Endothelial cell of umbilical vein (primary cell): Measurements from ENCODE around the gene NCAPG2. TPM values are rescaled to one million over a fixed set of nuclear protein-coding genes. Genes with fewer than 3 reads are reported as not detected.

Source experiments
- BruUV-seq: library from RNA; stranded (reverse); fragments of 400-500 nt; replicated peaks from 2 replicates; lab custom pipeline; 2021; lab: Mats Ljungman, UMichigan
- CTCF ChIA-PET: fragments of 300-600, 350-600 bp; sonication (Branson Sonifier 250); formaldehyde crosslinking; loops from one replicate; lab custom pipeline; 2021; ENCODE audit warnings: antibody characterized with exemption, inconsistent platforms; lab: Charles Lee
- POLR2A ChIA-PET: fragments of 300-600, 350-600 bp; sonication (Branson Sonifier 250); formaldehyde crosslinking; loops from one replicate; lab custom pipeline; 2021; ENCODE audit warnings: antibody characterized with exemption, inconsistent platforms; lab: Charles Lee
- DNase-seq: peaks from one replicate; pipeline ENCODE4 v3.0.0-alpha.2; 2011; ENCODE audit warnings: low read depth, low spot score
- FAIRE-seq: peaks from 2 replicates; lab custom pipeline; 2011; peaks lifted over from hg19 to GRCh38; lab: Jason Lieb, UNC
- H2AFZ ChIP-seq: 2 replicates; pipeline ENCODE4 v1.6.0; 2012; ENCODE audit warnings: low read depth, low read length, control low read depth, inconsistent platforms
- H3K27ac ChIP-seq: 2 replicates; pipeline ENCODE4 v1.5.1; 2011; ENCODE audit warnings: low read depth, mild to moderate bottlenecking, control low read depth, low read length, moderate library complexity; ENCODE audit not compliant: insufficient read depth
- H3K27me3 ChIP-seq, 2 experiments: 2 replicates each; pipeline versions ENCODE4 v1.6.0 to v1.6.1; 2011; ENCODE audit warnings: low read length in 2 of 2, mixed read lengths in 1 of 2; ENCODE audit not compliant: control insufficient read depth in 2 of 2, insufficient read depth in 2 of 2
- H3K36me3 ChIP-seq, 2 experiments: 2 replicates in 1 of 2; 3 replicates in 1 of 2; pipeline ENCODE4 v1.5.1; 2011; ENCODE audit warnings: low read length in 2 of 2, mild to moderate bottlenecking in 1 of 2, moderate library complexity in 1 of 2; ENCODE audit not compliant: control insufficient read depth in 2 of 2, insufficient read depth in 2 of 2; ENCODE audit errors: extremely low read depth in 1 of 2
- H3K4me1 ChIP-seq: 3 replicates; pipeline ENCODE4 v1.5.1; 2011; ENCODE audit warnings: mild to moderate bottlenecking, low read length; ENCODE audit not compliant: control insufficient read depth, insufficient read depth; ENCODE audit errors: extremely low read depth
- H3K4me2 ChIP-seq: 2 replicates; pipeline ENCODE4 v1.6.1; 2011; ENCODE audit warnings: low read length, control low read depth, mixed read lengths; ENCODE audit not compliant: insufficient read depth
- H3K4me3 ChIP-seq, 3 experiments: fragments of 200-600 bp in 1 of 3; sonication (generic), shearing (Covaris generic) in 1 of 3; replicated peaks in 1 of 3; 2 replicates each; pipeline ENCODE4 v1.5.1; 2011 to 2016; ENCODE audit warnings: control low read depth in 3 of 3, low read length in 3 of 3, mild to moderate bottlenecking in 2 of 3, inconsistent platforms in 1 of 3, low read depth in 1 of 3, moderate library complexity in 1 of 3; ENCODE audit not compliant: insufficient read depth in 1 of 3
- H3K79me2 ChIP-seq: 2 replicates; pipeline ENCODE4 v1.6.0; 2012; ENCODE audit warnings: low read length, inconsistent platforms; ENCODE audit not compliant: control insufficient read depth, insufficient read depth
- H3K9ac ChIP-seq: replicated peaks from 2 replicates; pipeline ENCODE3; 2011; ENCODE audit warnings: low read length, control low read depth; ENCODE audit not compliant: insufficient read depth; ENCODE audit errors: extremely low read depth
- H3K9me1 ChIP-seq: replicated peaks from 3 replicates; pipeline ENCODE4 v1.6.0; 2011; ENCODE audit warnings: mild to moderate bottlenecking, low read length; ENCODE audit not compliant: control insufficient read depth, insufficient read depth; ENCODE audit errors: extremely low read depth
- H3K9me3 ChIP-seq: replicated peaks from 2 replicates; pipeline ENCODE4 v1.5.1; 2012; ENCODE audit warnings: low read length, inconsistent platforms; ENCODE audit not compliant: control insufficient read depth, insufficient read depth
- H4K20me1 ChIP-seq: replicated peaks from 2 replicates; pipeline ENCODE3; 2011; ENCODE audit warnings: mild to moderate bottlenecking, low read length; ENCODE audit not compliant: control insufficient read depth, insufficient read depth; ENCODE audit errors: extremely low read depth
- EZH2 ChIP-seq: IDR thresholded peaks from 2 replicates; pipeline ENCODE4 v1.6.1; 2012; ENCODE audit warnings: borderline replicate concordance, low read depth, mild to moderate bottlenecking, moderate library complexity, low read length, inconsistent platforms; ENCODE audit not compliant: severe bottlenecking
- FOS ChIP-seq: IDR thresholded peaks from 2 replicates; pipeline ENCODE4 v1.6.1; 2011; ENCODE audit warnings: mild to moderate bottlenecking, low read length, moderate library complexity, borderline replicate concordance; ENCODE audit not compliant: insufficient read depth
- GATA2 ChIP-seq: IDR thresholded peaks from 2 replicates; pipeline ENCODE4 v1.7.0; 2011; ENCODE audit warnings: low read depth, mild to moderate bottlenecking, moderate library complexity, mixed read lengths, low read length; ENCODE audit not compliant: insufficient read length, insufficient read depth
- JUN ChIP-seq: IDR thresholded peaks from 2 replicates; pipeline ENCODE4 v1.6.1; 2011; ENCODE audit warnings: borderline replicate concordance, low read depth; ENCODE audit not compliant: insufficient read length, insufficient read depth
- MYC ChIP-seq: IDR thresholded peaks from one replicate; pipeline ENCODE4 v1.6.1; 2011; ENCODE audit warnings: mild to moderate bottlenecking, low read depth, low read length
- POLR2A ChIP-seq: IDR thresholded peaks from 2 replicates; pipeline ENCODE4 v1.6.1; 2012; ENCODE audit warnings: low read depth, mild to moderate bottlenecking, control low read depth, low read length
- POLR2AphosphoS5 ChIP-seq: IDR thresholded peaks from 2 replicates; pipeline ENCODE4 v1.6.1; 2012; ENCODE audit warnings: low read depth, mild to moderate bottlenecking, control low read depth, low read length, moderate library complexity; ENCODE audit not compliant: insufficient read depth
- dilution Hi-C: fragments of 300-500 bp; cut with MboI; formaldehyde crosslinking; loops from one replicate; pipeline ENCODE4 v1.15.0; 2019; ENCODE audit warnings: low sequenced_read_pairs; ENCODE audit not compliant: extremely low pct_ligation_motif_present
- intact Hi-C: fragments of 100-400 bp; cut with micrococcal nuclease; formaldehyde crosslinking; loops from one replicate; pipeline ENCODE4 v1.10.0; 2022
- polyA plus RNA-seq, 4 experiments: library from polyadenylated mRNA; depleted of rRNA in 3 of 4; stranded (reverse) in 3 of 4; unstranded in 1 of 4; fragments of >200 nt; gene quantifications; 2 replicates each; pipeline versions ENCODE4 v1.2.1 to v1.2.3, GENCODE V29; 2011 to 2012; ENCODE audit warnings: missing spikeins in 1 of 4
- total RNA-seq: library from RNA; stranded (reverse); gene quantifications from 2 replicates; pipeline ENCODE4 v1.2.3, GENCODE V29; 2021
- TF ChIP-seq, protein P1 (sequence below): IDR thresholded peaks from 2 replicates; pipeline ENCODE4 v1.6.1; 2011; ENCODE audit not compliant: insufficient read depth, insufficient read length
- TF ChIP-seq, protein P2 (sequence below), 2 donors: IDR thresholded peaks; 1 replicate in 1 of 2; 2 replicates in 1 of 2; pipeline ENCODE4 v1.5.1; 2011; ENCODE audit warnings: low read length in 2 of 2, mild to moderate bottlenecking in 2 of 2, moderate library complexity in 2 of 2, control low read depth in 1 of 2, inconsistent platforms in 1 of 2, low read depth in 1 of 2; ENCODE audit not compliant: insufficient read depth in 1 of 2; ENCODE audit errors: extremely low read depth in 1 of 2

NCAPG2 gene
- total and polyA plus RNA-seq, 2 donors (not counting 3 experiments of a cell fraction or from before 2014, with no cell fraction given), result 19.2 to 62.3 TPM

- Histone ChIP-seq H3K27ac (no peak overlapping the region), H3K4me2 (no peak overlapping the region), H3K4me1 (peaks cover 6% of the 10 kb centered on the region), H3K9ac (no peak overlapping the region), H3K9me1 (no peaks in the 10 kb centered on the region), H3K79me2 (peaks cover 47% of the 10 kb centered on the region), H2AFZ (no peak overlapping the region), H4K20me1 (no peaks in the 10 kb centered on the region), H3K4me3 (no peak overlapping the region), H3K27me3 (no peaks in the 10 kb centered on the region), H3K9me3 (no peaks in the 10 kb centered on the region), H3K36me3 (no peaks in the 10 kb centered on the region)
- BruUV-seq, result no TSS peak
- POLR2A ChIA-PET, result no interaction called here
- intact Hi-C loops (no loop called here), dilution Hi-C loops (no loop called here)
- FAIRE-seq (no peak), DNase-seq (no peak)
- TF ChIP-seq GATA2, result no peak
- no peak for TF ChIP-seq JUN
- TF ChIP-seq, protein P1, sequence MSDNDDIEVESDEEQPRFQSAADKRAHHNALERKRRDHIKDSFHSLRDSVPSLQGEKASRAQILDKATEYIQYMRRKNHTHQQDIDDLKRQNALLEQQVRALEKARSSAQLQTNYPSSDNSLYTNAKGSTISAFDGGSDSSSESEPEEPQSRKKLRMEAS, result no peak
- TF ChIP-seq, protein P2, sequence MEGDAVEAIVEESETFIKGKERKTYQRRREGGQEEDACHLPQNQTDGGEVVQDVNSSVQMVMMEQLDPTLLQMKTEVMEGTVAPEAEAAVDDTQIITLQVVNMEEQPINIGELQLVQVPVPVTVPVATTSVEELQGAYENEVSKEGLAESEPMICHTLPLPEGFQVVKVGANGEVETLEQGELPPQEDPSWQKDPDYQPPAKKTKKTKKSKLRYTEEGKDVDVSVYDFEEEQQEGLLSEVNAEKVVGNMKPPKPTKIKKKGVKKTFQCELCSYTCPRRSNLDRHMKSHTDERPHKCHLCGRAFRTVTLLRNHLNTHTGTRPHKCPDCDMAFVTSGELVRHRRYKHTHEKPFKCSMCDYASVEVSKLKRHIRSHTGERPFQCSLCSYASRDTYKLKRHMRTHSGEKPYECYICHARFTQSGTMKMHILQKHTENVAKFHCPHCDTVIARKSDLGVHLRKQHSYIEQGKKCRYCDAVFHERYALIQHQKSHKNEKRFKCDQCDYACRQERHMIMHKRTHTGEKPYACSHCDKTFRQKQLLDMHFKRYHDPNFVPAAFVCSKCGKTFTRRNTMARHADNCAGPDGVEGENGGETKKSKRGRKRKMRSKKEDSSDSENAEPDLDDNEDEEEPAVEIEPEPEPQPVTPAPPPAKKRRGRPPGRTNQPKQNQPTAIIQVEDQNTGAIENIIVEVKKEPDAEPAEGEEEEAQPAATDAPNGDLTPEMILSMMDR (IDR thresholded peaks at IDR 0.05; ENCODE audit: extremely low read depth in 1 of 2, insufficient read depth in 1 of 2, low read depth in 1 of 2, low read length in 2 of 2), result no peak
- TF ChIP-seq MYC, result no peak
- TF ChIP-seq FOS, result no peak
- no peak for TF ChIP-seq POLR2AphosphoS5
- no peak for TF ChIP-seq EZH2
- no peak for TF ChIP-seq POLR2A
- CTCF ChIA-PET, result interaction anchor here (1.4 to 8.0 kb wide), 6 partner anchors 46 to 282 kb away, joined by 6 to 291 read pairs (median 14); partner anchors contain the start of gene ESYT2
Measured at GRCh38 chr7:158695056-158695455, 9.5 kb downstream of the NCAPG2 start.
